GM19372 (cell line): Measurements from ENCODE around the gene NKIRAS2.

Experiments used
- ATAC-seq: cut with Tn5 transposase; IDR thresholded peaks from one replicate; pipeline ENCODE4 v1.9.1; 2021; ENCODE audit warnings: mild to moderate bottlenecking, low read depth, moderate library complexity; ENCODE audit not compliant: unreplicated experiment

Gene NKIRAS2

GRCh38 chr17:42025936-42026335 lies 6.0 kb downstream of the NKIRAS2 start:
- ATAC-seq = no peak

GRCh38 chr17:42026857-42027589 lies 7.1 kb downstream of the NKIRAS2 start:
- no peak for ATAC-seq

- ATAC-seq = no peak
Measured at GRCh38 chr17:42027590-42027889, 7.7 kb downstream of the NKIRAS2 start.

- no peak for ATAC-seq
Measured at GRCh38 chr17:42027961-42028790, 8.3 kb downstream of the NKIRAS2 start.

GRCh38 chr17:42028791-42029127 lies 8.9 kb downstream of the NKIRAS2 start:
- ATAC-seq = no peak

- no peak for ATAC-seq
Measured at GRCh38 chr17:42031584-42031983, 11.7 kb downstream of the NKIRAS2 start.

GRCh38 chr17:42034059-42034458 lies 14.2 kb downstream of the NKIRAS2 start:
- ATAC-seq = no peak

GRCh38 chr17:42038221-42038973 lies 18.5 kb downstream of the NKIRAS2 start:
- no peak for ATAC-seq

- ATAC-seq = no peak
Measured at GRCh38 chr17:42039794-42040763, 20.2 kb downstream of the NKIRAS2 start.

GRCh38 chr17:42040818-42041217 lies 20.9 kb downstream of the NKIRAS2 start:
- no peak for ATAC-seq

- no peak for ATAC-seq
Measured at GRCh38 chr17:42041619-42042018, 21.7 kb downstream of the NKIRAS2 start.

GRCh38 chr17:42042598-42043319 lies 22.9 kb downstream of the NKIRAS2 start:
- no peak for ATAC-seq

- no peak for ATAC-seq
Measured at GRCh38 chr17:42045719-42046118, 25.8 kb downstream of the NKIRAS2 start.

GRCh38 chr17:42047343-42047742 lies 27.5 kb downstream of the NKIRAS2 start:
- no peak for ATAC-seq

- no peak for ATAC-seq
Measured at GRCh38 chr17:42049834-42050392, 30.0 kb downstream of the NKIRAS2 start.

- ATAC-seq = no peak
Measured at GRCh38 chr17:42050393-42051012, 30.6 kb downstream of the NKIRAS2 start, which contains the start of gene C17orf113. Gene C17orf113 (minus strand): TSS chr17:42050601. CDS start chr17:42043376, 7,225 bp downstream.

- ATAC-seq = no peak
Measured at GRCh38 chr17:42051013-42051400, 31.1 kb downstream of the NKIRAS2 start.

- ATAC-seq = no peak
Measured at GRCh38 chr17:42051645-42052044, 31.8 kb downstream of the NKIRAS2 start.
